ENCODE results near the gene TRIP13.
"Not testable (repeated sequence)": the region's sequence is repeated elsewhere in the genome, so short reads cannot be mapped to it uniquely, and the experiment has no call there.

GRCh38 chr5:845676-846601 is 46.7 kb upstream of the TRIP13 start:
- TF ChIP-seq RARB (CRISPR knock-in tag; IDR thresholded peaks at IDR 0.05); GLIS3 (CRISPR knock-in tag; IDR thresholded peaks at IDR 0.05); ZNF70 (CRISPR knock-in tag; IDR thresholded peaks at IDR 0.05); ZFP3 (CRISPR knock-in tag; IDR thresholded peaks at IDR 0.05); TSHZ2 (CRISPR knock-in tag; IDR thresholded peaks at IDR 0.05); ESRRG (CRISPR knock-in tag; IDR thresholded peaks at IDR 0.05); CREB5 (CRISPR knock-in tag; IDR thresholded peaks at IDR 0.05; ENCODE audit: low read depth); PATZ1 (CRISPR knock-in tag; IDR thresholded peaks at IDR 0.05; ENCODE audit: borderline replicate concordance); ARNTL (CRISPR knock-in tag; IDR thresholded peaks at IDR 0.05; ENCODE audit: borderline replicate concordance, low read depth); PPARA (CRISPR knock-in tag; IDR thresholded peaks at IDR 0.05; ENCODE audit: borderline replicate concordance); ZFP30 (CRISPR knock-in tag; IDR thresholded peaks at IDR 0.05); ZNF8 (CRISPR knock-in tag; IDR thresholded peaks at IDR 0.05); OSR1 (CRISPR knock-in tag; IDR thresholded peaks at IDR 0.05); TCF4 (CRISPR knock-in tag; IDR thresholded peaks at IDR 0.05; ENCODE audit: borderline replicate concordance): not testable (repeated sequence)
